Right atrium auricular region (tissue), 2 donors: ENCODE results near the gene RAB11FIP4. TPM values are rescaled to one million over a fixed set of nuclear protein-coding genes. Genes with fewer than 3 reads are reported as not detected.

Experiments
- DNase-seq: peaks from one replicate; pipeline ENCODE4 v3.0.0-alpha.2; 2019; ENCODE audit warnings: low spot score
- H3K27ac ChIP-seq, 2 donors: fragments of 200-600 bp; sonication (generic); 1 replicate in 1 of 2; 2 replicates in 1 of 2; pipeline ENCODE4 v1.5.1; 2016 to 2019
- H3K27me3 ChIP-seq, 2 donors: fragments of 200-600 bp; sonication (generic); one replicate each; pipeline versions ENCODE4 v1.5.1 to v1.6.0; 2017 to 2019
- H3K36me3 ChIP-seq: fragments of 200-600 bp; sonication (generic); one replicate; pipeline ENCODE4 v1.5.1; 2016
- H3K4me1 ChIP-seq, 2 donors: fragments of 200-600 bp; sonication (generic); one replicate each; pipeline versions ENCODE4 v1.5.1 to v1.6.0; 2017 to 2019
- H3K4me3 ChIP-seq, 2 donors: fragments of 200-600 bp; sonication (generic); 1 replicate in 1 of 2; 2 replicates in 1 of 2; pipeline ENCODE4 v1.5.1; 2017 to 2019; ENCODE audit warnings: mild to moderate bottlenecking in 1 of 2, moderate library complexity in 1 of 2
- H3K9me3 ChIP-seq, 2 donors: fragments of 200-600 bp; sonication (generic); one replicate each; pipeline ENCODE4 v1.5.1; 2019
- CTCF ChIP-seq, 2 donors: fragments of 200-600 bp; sonication (generic); IDR thresholded peaks; one replicate each; pipeline ENCODE4 v1.5.1; 2019; ENCODE audit warnings: antibody characterized with exemption in 2 of 2
- total RNA-seq, 2 donors: library from RNA; depleted of rRNA; stranded (reverse); fragments of >200 nt; gene quantifications; one replicate each; pipeline ENCODE4 v1.1.0, GENCODE V29; 2016

Gene RAB11FIP4
- total RNA-seq, 2 donors from 2014 or later, result 4.4 to 7.2 TPM

GRCh38 chr17:31493656-31494155 is 102.2 kb downstream of the RAB11FIP4 start:
- no peaks in the 10 kb centered on the region for H3K9me3 ChIP-seq
- H3K27me3 ChIP-seq, result no peaks in the 10 kb centered on the region
- H3K36me3 ChIP-seq, result no peaks in the 10 kb centered on the region
- TF ChIP-seq CTCF (IDR thresholded peaks at IDR 0.05), result no peak
- H3K4me1 ChIP-seq, result peaks cover 0 to 29% of the 10 kb centered on the region in 2 donors
- DNase-seq, result no peak
- no peak overlapping the region for H3K4me3 ChIP-seq
- H3K27ac ChIP-seq, result no peak overlapping the region

- no peak for TF ChIP-seq CTCF (IDR thresholded peaks at IDR 0.05)
- no peaks in the 10 kb centered on the region for H3K36me3 ChIP-seq
- no peak overlapping the region for H3K4me3 ChIP-seq
- no peaks in the 10 kb centered on the region for H3K9me3 ChIP-seq
- no peak for DNase-seq
- peaks cover 0 to 21% of the 10 kb centered on the region in 2 donors for H3K4me1 ChIP-seq
- H3K27me3 ChIP-seq, result no peaks in the 10 kb centered on the region
- H3K27ac ChIP-seq, result no peak overlapping the region
These were observed 103.0 kb downstream of the RAB11FIP4 start for GRCh38 chr17:31494259-31495021.

GRCh38 chr17:31495022-31495885 is 103.8 kb downstream of the RAB11FIP4 start:
- H3K4me3 ChIP-seq, result no peak overlapping the region
- no peak for TF ChIP-seq CTCF (IDR thresholded peaks at IDR 0.05)
- no peaks in the 10 kb centered on the region for H3K27me3 ChIP-seq
- no peaks in the 10 kb centered on the region for H3K9me3 ChIP-seq
- DNase-seq, result no peak
- peaks cover 0 to 28% of the 10 kb centered on the region in 2 donors for H3K4me1 ChIP-seq
- no peak overlapping the region for H3K27ac ChIP-seq
- no peaks in the 10 kb centered on the region for H3K36me3 ChIP-seq

- Histone ChIP-seq H3K9me3 (no peaks in the 10 kb centered on the region), H3K36me3 (no peaks in the 10 kb centered on the region), H3K27ac (no peak overlapping the region), H3K4me3 (no peak overlapping the region), H3K4me1 (peaks cover 0 to 35% of the 10 kb centered on the region in 2 donors), H3K27me3 (no peaks in the 10 kb centered on the region)
- TF ChIP-seq CTCF (IDR thresholded peaks at IDR 0.05), result no peak
- DNase-seq, result no peak
These were observed 104.6 kb downstream of the RAB11FIP4 start for GRCh38 chr17:31496097-31496496.

GRCh38 chr17:31496601-31497000 is 105.1 kb downstream of the RAB11FIP4 start:
- TF ChIP-seq CTCF (IDR thresholded peaks at IDR 0.05), result no peak
- H3K9me3 ChIP-seq, result no peaks in the 10 kb centered on the region
- H3K27ac ChIP-seq, result no peak overlapping the region
- no peak for DNase-seq
- peaks cover 0 to 35% of the 10 kb centered on the region in 2 donors for H3K4me1 ChIP-seq
- no peaks in the 10 kb centered on the region for H3K27me3 ChIP-seq
- H3K4me3 ChIP-seq, result no peak overlapping the region
- no peaks in the 10 kb centered on the region for H3K36me3 ChIP-seq
